Measurements from ENCODE around the gene CYB5D1.

CYB5D1 gene

GRCh38 chr17:7844292-7845154 lies 13.3 kb upstream of the CYB5D1 start:
- DNase-seq (ENCODE audit: low spot score): peak; percentile 97

- DNase-seq (ENCODE audit: low spot score): no peak
These were observed 12.3 kb upstream of the CYB5D1 start for GRCh38 chr17:7845359-7846062.

GRCh38 chr17:7846063-7846735 lies 11.6 kb upstream of the CYB5D1 start:
- no peak for DNase-seq (ENCODE audit: low spot score)

- no peak for DNase-seq (ENCODE audit: low spot score)
These were observed 10.8 kb upstream of the CYB5D1 start for GRCh38 chr17:7846765-7847661.

GRCh38 chr17:7848131-7848579 lies 9.6 kb upstream of the CYB5D1 start:
- no peak for DNase-seq (ENCODE audit: low spot score)

- DNase-seq (ENCODE audit: low spot score): no peak
These were observed 9.1 kb upstream of the CYB5D1 start for GRCh38 chr17:7848739-7849129.

- DNase-seq (ENCODE audit: low spot score): no peak
These were observed 8.6 kb upstream of the CYB5D1 start for GRCh38 chr17:7849130-7849750.

- no peak for DNase-seq (ENCODE audit: low spot score)
These were observed 7.9 kb upstream of the CYB5D1 start for GRCh38 chr17:7849751-7850504.

- DNase-seq (ENCODE audit: low spot score): peak; percentile 53
These were observed 6.9 kb upstream of the CYB5D1 start for GRCh38 chr17:7850701-7851437.

GRCh38 chr17:7851438-7852261 lies 6.2 kb upstream of the CYB5D1 start:
- peak; percentile 97 for DNase-seq (ENCODE audit: low spot score)

GRCh38 chr17:7852262-7852670 lies 5.5 kb upstream of the CYB5D1 start:
- no peak for DNase-seq (ENCODE audit: low spot score)

GRCh38 chr17:7852919-7853690 lies 4.7 kb upstream of the CYB5D1 start:
- peak; percentile 67 for DNase-seq (ENCODE audit: low spot score)

GRCh38 chr17:7853691-7854038 lies 4.1 kb upstream of the CYB5D1 start:
- peak; percentile 69 for DNase-seq (ENCODE audit: low spot score)

GRCh38 chr17:7854078-7854777 lies 3.6 kb upstream of the CYB5D1 start:
- DNase-seq (ENCODE audit: low spot score): peak; percentile 71

GRCh38 chr17:7854851-7855659 lies 2.7 kb upstream of the CYB5D1 start, which contains the start of gene TMEM88:
TSS of gene TMEM88 (plus strand) at chr17:7855066. CDS start at chr17:7855075, 9 bp downstream.
- peak; percentile 93 for DNase-seq (ENCODE audit: low spot score)

GRCh38 chr17:7855660-7856010 lies 2.2 kb upstream of the CYB5D1 start:
- DNase-seq (ENCODE audit: low spot score): peak; percentile 73

All from ecto neural progenitor cell (in vitro differentiated cells).